ENCODE results near the gene PTGER1.
A peak's percentile ranks its signal among the peaks of the same experiment; 100 is the strongest.

PTGER1 gene

GRCh38 chr19:14517446-14517839, 42.3 kb upstream of the PTGER1 start:
- peak overlapping the region; percentile 89 to 96 for H3K4me3 ChIP-seq (ENCODE audit: low read depth in 1 of 2, low read length in 1 of 2)
- H3K9me3 ChIP-seq = no peaks in the 10 kb centered on the region
- peaks cover 40 to 41% of the 10 kb centered on the region in 2 experiments for H3K4me1 ChIP-seq (ENCODE audit: control insufficient read depth in 1 of 2, insufficient read depth in 1 of 2, low read depth in 1 of 2, low read length in 1 of 2)
- no peak for TF ChIP-seq CTCF (IDR thresholded peaks at IDR 0.05)
- H3K27ac ChIP-seq = peak overlapping the region; percentile 99
- no peaks in the 10 kb centered on the region for H3K27me3 ChIP-seq
- peaks cover 30% of the 10 kb centered on the region for H3K36me3 ChIP-seq

- peak overlapping the region; percentile 89 to 96 for H3K4me3 ChIP-seq (ENCODE audit: low read depth in 1 of 2, low read length in 1 of 2)
- no peaks in the 10 kb centered on the region for H3K9me3 ChIP-seq
- H3K27me3 ChIP-seq = no peaks in the 10 kb centered on the region
- TF ChIP-seq CTCF (IDR thresholded peaks at IDR 0.05) = no peak
- peaks cover 40 to 41% of the 10 kb centered on the region in 2 experiments for H3K4me1 ChIP-seq (ENCODE audit: control insufficient read depth in 1 of 2, insufficient read depth in 1 of 2, low read depth in 1 of 2, low read length in 1 of 2)
- H3K27ac ChIP-seq = peak overlapping the region; percentile 99
- peaks cover 30% of the 10 kb centered on the region for H3K36me3 ChIP-seq
Observed at GRCh38 chr19:14516746-14517438, 41.7 kb upstream of the PTGER1 start.

- Histone ChIP-seq H3K27ac (peak overlapping the region; percentile 99), H3K9me3 (no peaks in the 10 kb centered on the region), H3K27me3 (no peaks in the 10 kb centered on the region), H3K4me3 (ENCODE audit: low read depth in 1 of 2, low read length in 1 of 2) (peak overlapping the region; percentile 89 to 96), H3K4me1 (ENCODE audit: control insufficient read depth in 1 of 2, insufficient read depth in 1 of 2, low read depth in 1 of 2, low read length in 1 of 2) (peaks cover 46 to 48% of the 10 kb centered on the region in 2 experiments), H3K36me3 (peaks cover 30% of the 10 kb centered on the region)
- TF ChIP-seq CTCF (IDR thresholded peaks at IDR 0.05) = no peak
Observed at GRCh38 chr19:14516048-14516534, 40.9 kb upstream of the PTGER1 start.

GRCh38 chr19:14515501-14516047, 40.4 kb upstream of the PTGER1 start:
- Histone ChIP-seq H3K9me3 (no peaks in the 10 kb centered on the region), H3K4me1 (ENCODE audit: control insufficient read depth in 1 of 2, insufficient read depth in 1 of 2, low read depth in 1 of 2, low read length in 1 of 2) (peaks cover 51 to 53% of the 10 kb centered on the region in 2 experiments), H3K27ac (no peak overlapping the region), H3K27me3 (no peaks in the 10 kb centered on the region), H3K36me3 (peaks cover 30% of the 10 kb centered on the region), H3K4me3 (ENCODE audit: low read depth in 1 of 2, low read length in 1 of 2) (peak overlapping the region in 1 of 2 experiments; percentile 89)
- no peak for TF ChIP-seq CTCF (IDR thresholded peaks at IDR 0.05)

GRCh38 chr19:14514215-14514863, 39.2 kb upstream of the PTGER1 start:
- H3K4me1 ChIP-seq (ENCODE audit: control insufficient read depth in 1 of 2, insufficient read depth in 1 of 2, low read depth in 1 of 2, low read length in 1 of 2) = peaks cover 63 to 64% of the 10 kb centered on the region in 2 experiments
- H3K9me3 ChIP-seq = no peaks in the 10 kb centered on the region
- H3K4me3 ChIP-seq (ENCODE audit: low read depth in 1 of 2, low read length in 1 of 2) = no peak overlapping the region
- H3K27me3 ChIP-seq = no peaks in the 10 kb centered on the region
- peak overlapping the region; percentile 29 for H3K27ac ChIP-seq
- peaks cover 30% of the 10 kb centered on the region for H3K36me3 ChIP-seq
- TF ChIP-seq CTCF (IDR thresholded peaks at IDR 0.05) = no peak
